ENCODE results near the gene COL5A1. TPM values are rescaled to one million over a fixed set of nuclear protein-coding genes. Genes with fewer than 3 reads are reported as not detected.

The COL5A1 gene
- total RNA-seq, 1 experiment from 2014 or later = 9.5 TPM

- H2AFZ ChIP-seq (ENCODE audit: low read length) = no peak overlapping the region
- H2BK12ac ChIP-seq (ENCODE audit: insufficient read length, low read depth, low read length) = no peak overlapping the region
- H3K18ac ChIP-seq (ENCODE audit: insufficient read length, low read depth, low read length) = no peak overlapping the region
- Mint-ChIP-seq H3K4me1 (peaks cover 3 to 6% of the 10 kb centered on the region in 2 experiments; a peak in 3 of 4 replicates), H3K9me3 (peaks cover 0 to 3% of the 10 kb centered on the region in 2 experiments; a peak in 1 of 5 replicates), H3K36me3 (ENCODE audit: insufficient read depth in 1 of 3, low read depth in 3 of 3) (peaks cover 0 to 4% (median 0%) of the 10 kb centered on the region in 3 experiments; a peak in 2 of 7 replicates), H3K27me3 (ENCODE audit: low read depth) (no peaks in the 10 kb centered on the region; the same call in 1 of the 2 replicates), H3K4me3 (no peak overlapping the region), H3K27ac (peak overlapping the region in 1 of 3 experiments; percentile 31; a peak in 1 of 7 replicates)
- no peak overlapping the region for H3T11ph ChIP-seq (ENCODE audit: low read length)
- H3K4ac ChIP-seq (ENCODE audit: low read depth, low read length) = no peak overlapping the region
- no peak overlapping the region for H3K56ac ChIP-seq (ENCODE audit: insufficient read length, low read depth, low read length)
- no peak overlapping the region for H3K23ac ChIP-seq (ENCODE audit: insufficient read length, low read depth, low read length)
- H3K23me2 ChIP-seq (ENCODE audit: insufficient read length, low read depth, low read length, poor library complexity, severe bottlenecking) = no peaks in the 10 kb centered on the region
- no peak overlapping the region for H3K27ac ChIP-seq (ENCODE audit: insufficient read length, low read depth, low read length)
- H3K9me3 ChIP-seq (ENCODE audit: control insufficient read depth, low read depth, low read length) = no peaks in the 10 kb centered on the region
- no peak overlapping the region for H3K4me2 ChIP-seq (ENCODE audit: insufficient read depth, insufficient read length, low read length)
- no peak overlapping the region for H3K14ac ChIP-seq (ENCODE audit: insufficient read depth, low read length)
- H3K79me1 ChIP-seq (ENCODE audit: insufficient read depth, low read depth, low read length, poor library complexity, severe bottlenecking) = no peaks in the 10 kb centered on the region
- no peak overlapping the region for H2BK5ac ChIP-seq (ENCODE audit: insufficient read length, low read length)
- no peak overlapping the region for H4K91ac ChIP-seq (ENCODE audit: insufficient read length, low read depth, low read length)
- no peaks in the 10 kb centered on the region for H3K4me1 ChIP-seq (ENCODE audit: insufficient read depth, low read length)
- H3K9ac ChIP-seq (ENCODE audit: extremely low read depth, insufficient read length, low read length) = no peak overlapping the region
- TF ChIP-seq CTCF (conservative IDR thresholded peaks at IDR 0.05) = no peak
- DNase-seq = no peak
- H4K5ac ChIP-seq (ENCODE audit: insufficient read length, low read depth, low read length) = no peak overlapping the region
- no peak overlapping the region for H2BK20ac ChIP-seq (ENCODE audit: low read depth, low read length, poor library complexity, severe bottlenecking)
- no peak overlapping the region for H4K8ac ChIP-seq (replicated peaks; ENCODE audit: insufficient read length, low read depth, low read length)
- no peaks in the 10 kb centered on the region for H4K20me1 ChIP-seq (ENCODE audit: control insufficient read depth, insufficient read depth, insufficient read length)
- H3K79me2 ChIP-seq (ENCODE audit: insufficient read depth, low read length) = no peaks in the 10 kb centered on the region
- no peak overlapping the region for H2AK5ac ChIP-seq (ENCODE audit: insufficient read length, low read length)
- H3K27me3 ChIP-seq (ENCODE audit: insufficient read depth, low read length) = no peaks in the 10 kb centered on the region
- no peak overlapping the region for H2BK15ac ChIP-seq (ENCODE audit: low read depth, low read length)
- no CpG with 5 or more reads among the region's 25 CpGs for WGBS (ENCODE audit: extremely low coverage, insufficient read length, low lambda C conversion rate)
- H2BK120ac ChIP-seq (ENCODE audit: low read depth, low read length, poor library complexity, severe bottlenecking) = no peak overlapping the region
Observed at GRCh38 chr9:134724202-134724911, 82.8 kb downstream of the COL5A1 start.
